Gastroesophageal sphincter (tissue), 2 donors: ENCODE data around the gene CAMSAP1.

Source experiments
- EP300 ChIP-seq: sonication (generic); formaldehyde crosslinking; IDR thresholded peaks from one replicate; pipeline ENCODE4 v1.6.1; 2017; ENCODE audit warnings: antibody characterized with exemption, mild to moderate bottlenecking
- POLR2A ChIP-seq, 2 donors: fragments of 450-650 bp; IDR thresholded peaks; one replicate each; pipeline ENCODE4 v1.6.1; 2017; ENCODE audit warnings: antibody characterized with exemption in 2 of 2, mild to moderate bottlenecking in 2 of 2, moderate library complexity in 1 of 2

GRCh38 chr9:135805422-135806022 lies 101.8 kb downstream of the CAMSAP1 start:
- TF ChIP-seq POLR2A (IDR thresholded peaks at IDR 0.05) = no peak
- no peak for TF ChIP-seq EP300
